Measurements from ENCODE around the gene SLC41A3. TPM values are rescaled to one million over a fixed set of nuclear protein-coding genes. Genes with fewer than 3 reads are reported as not detected.

The SLC41A3 gene
- total and polyA plus RNA-seq, 4 donors: 32.6 to 71.4 (median 66.8) TPM

DNA sequence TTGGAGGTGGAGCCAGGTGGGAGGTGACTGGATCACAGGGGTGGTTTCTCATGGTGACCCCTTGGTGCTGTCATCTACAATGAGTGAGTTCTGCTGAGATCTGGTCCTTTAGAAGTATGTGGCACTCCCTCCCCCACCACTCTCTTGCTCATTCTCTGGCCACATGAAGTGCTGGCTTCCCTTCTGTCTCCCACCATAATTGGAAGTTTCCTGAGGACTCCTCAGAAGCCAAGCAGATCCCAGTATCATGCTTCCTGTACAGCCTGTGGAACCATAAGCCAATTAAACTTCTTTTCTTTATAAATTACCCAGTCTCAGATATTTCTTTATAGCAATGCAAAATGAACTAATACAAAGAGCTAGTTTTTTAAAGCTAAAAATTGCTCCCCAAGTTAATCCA lies 54.7 kb downstream of the SLC41A3 start:
- Histone ChIP-seq H3K27ac (ENCODE audit: low read depth in 1 of 2, low read length in 2 of 2) (no peak overlapping the region), H3K27me3 (ENCODE audit: control insufficient read depth in 1 of 2, insufficient read depth in 2 of 2, low read length in 1 of 2) (no peaks in the 10 kb centered on the region), H3K4me1 (ENCODE audit: control insufficient read depth in 1 of 2, insufficient read depth in 2 of 2, low read length in 2 of 2) (no peaks in the 10 kb centered on the region), H3K36me3 (ENCODE audit: control insufficient read depth in 1 of 2, insufficient read depth in 2 of 2, low read length in 1 of 2) (peaks cover 0 to 8% of the 10 kb centered on the region in 2 donors), H3K4me3 (ENCODE audit: low read length in 2 of 2) (no peak overlapping the region), H3K9me3 (ENCODE audit: control insufficient read depth, low read length) (peaks cover 3% of the 10 kb centered on the region)
- DNase-seq (no peak), ATAC-seq (ENCODE audit: low FRiP score) (no peak)
- intact Hi-C loops (cut with DNase I): no loop called here

DNA sequence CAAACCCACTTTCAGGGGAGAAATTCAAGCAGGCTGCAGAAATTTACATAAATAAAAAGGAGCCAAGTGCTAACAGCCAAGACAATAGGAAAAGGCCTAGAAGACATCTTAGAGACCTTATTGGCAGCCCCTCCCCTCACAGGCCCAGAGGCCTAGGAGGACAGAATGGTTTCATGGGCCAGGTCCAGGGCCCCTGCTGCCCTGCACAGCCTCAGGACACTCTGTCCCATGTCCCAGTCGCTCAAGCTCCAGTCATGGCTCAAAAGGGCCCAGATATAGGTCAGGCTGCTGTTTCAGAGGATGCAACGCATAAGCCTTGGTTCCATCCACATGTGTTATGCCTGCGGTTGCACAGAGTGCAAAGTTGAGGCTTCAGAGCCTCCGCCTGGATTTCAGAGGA lies 55.8 kb downstream of the SLC41A3 start:
- DNase-seq: no peak
- no peak for ATAC-seq (ENCODE audit: low FRiP score)
- Histone ChIP-seq H3K36me3 (ENCODE audit: control insufficient read depth in 1 of 2, insufficient read depth in 2 of 2, low read length in 1 of 2) (peaks cover 0 to 8% of the 10 kb centered on the region in 2 donors), H3K27ac (ENCODE audit: low read depth in 1 of 2, low read length in 2 of 2) (no peak overlapping the region), H3K4me3 (ENCODE audit: low read length in 2 of 2) (no peak overlapping the region), H3K4me1 (ENCODE audit: control insufficient read depth in 1 of 2, insufficient read depth in 2 of 2, low read length in 2 of 2) (no peaks in the 10 kb centered on the region), H3K9me3 (ENCODE audit: control insufficient read depth, low read length) (peaks cover 3% of the 10 kb centered on the region), H3K27me3 (ENCODE audit: control insufficient read depth in 1 of 2, insufficient read depth in 2 of 2, low read length in 1 of 2) (no peaks in the 10 kb centered on the region)
- WGBS, 2 donors: 98 to 100% methylated on average over 4 of the region's 4 CpGs
- intact Hi-C loops (cut with DNase I): no loop called here

DNA sequence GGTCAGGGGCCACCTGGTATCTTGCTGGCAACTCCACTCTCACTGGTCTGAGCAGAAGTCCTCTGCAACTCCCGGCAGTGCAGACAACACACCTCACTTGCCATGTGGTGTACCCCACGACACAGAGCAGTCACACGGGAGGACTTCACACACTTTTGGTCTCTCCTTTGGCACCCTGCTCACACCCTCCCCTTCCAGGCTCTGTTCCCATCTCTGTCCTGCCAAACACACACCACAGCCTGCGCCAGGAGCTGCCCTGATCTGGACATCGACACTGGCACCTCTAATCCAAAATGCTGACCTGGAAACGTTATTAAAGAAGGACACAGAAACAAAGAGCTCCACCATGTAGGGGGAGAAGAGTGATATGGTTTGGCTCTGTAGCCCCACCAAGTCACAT lies 57.2 kb downstream of the SLC41A3 start:
- peaks cover 3% of the 10 kb centered on the region for H3K9me3 ChIP-seq (ENCODE audit: control insufficient read depth, low read length)
- no peak for DNase-seq
- WGBS, 2 donors: 23 to 43% methylated on average over 6 of the region's 6 CpGs
- H3K4me3 ChIP-seq (ENCODE audit: low read length in 2 of 2): no peak overlapping the region
- no peak overlapping the region for H3K27ac ChIP-seq (ENCODE audit: low read depth in 1 of 2, low read length in 2 of 2)
- H3K4me1 ChIP-seq (ENCODE audit: control insufficient read depth in 1 of 2, insufficient read depth in 2 of 2, low read length in 2 of 2): no peaks in the 10 kb centered on the region
- H3K36me3 ChIP-seq (ENCODE audit: control insufficient read depth in 1 of 2, insufficient read depth in 2 of 2, low read length in 1 of 2): peaks cover 0 to 5% of the 10 kb centered on the region in 2 donors
- intact Hi-C loops (cut with DNase I): no loop called here
- H3K27me3 ChIP-seq (ENCODE audit: control insufficient read depth in 1 of 2, insufficient read depth in 2 of 2, low read length in 1 of 2): no peaks in the 10 kb centered on the region
- ATAC-seq (ENCODE audit: low FRiP score): no peak

DNA sequence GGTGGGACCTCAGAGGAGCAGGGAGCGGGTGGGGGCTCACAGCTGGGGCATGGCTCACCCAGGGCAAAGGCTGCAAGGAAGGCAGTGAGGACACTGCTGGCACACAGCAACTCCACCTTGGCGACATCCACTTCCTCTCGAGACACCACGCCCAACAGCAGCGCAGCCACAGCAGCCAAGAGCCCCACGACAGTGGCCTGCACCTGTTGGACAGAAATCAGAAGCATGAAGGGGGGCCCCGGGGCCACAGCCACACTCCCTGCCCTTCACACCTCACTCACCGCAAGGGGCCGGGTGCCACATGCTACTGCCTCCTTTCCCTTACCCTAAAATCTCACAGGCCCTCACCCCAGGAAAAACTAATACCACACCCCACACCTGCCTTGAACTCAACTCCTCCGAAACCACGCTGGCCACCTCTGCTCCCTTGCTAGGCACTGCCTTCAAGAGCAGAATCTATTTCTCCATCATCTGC lies 57.6 kb downstream of the SLC41A3 start:
- DNase-seq (no peak), ATAC-seq (ENCODE audit: low FRiP score) (no peak)
- Histone ChIP-seq H3K4me3 (ENCODE audit: low read length in 2 of 2) (no peak overlapping the region), H3K36me3 (ENCODE audit: control insufficient read depth in 1 of 2, insufficient read depth in 2 of 2, low read length in 1 of 2) (peaks cover 0 to 5% of the 10 kb centered on the region in 2 donors), H3K27ac (ENCODE audit: low read depth in 1 of 2, low read length in 2 of 2) (no peak overlapping the region), H3K9me3 (ENCODE audit: control insufficient read depth, low read length) (peaks cover 3% of the 10 kb centered on the region), H3K4me1 (ENCODE audit: control insufficient read depth in 1 of 2, insufficient read depth in 2 of 2, low read length in 2 of 2) (no peaks in the 10 kb centered on the region), H3K27me3 (ENCODE audit: control insufficient read depth in 1 of 2, insufficient read depth in 2 of 2, low read length in 1 of 2) (no peaks in the 10 kb centered on the region)
- 93 to 94% methylated on average over 11 of the region's 11 CpGs for WGBS, 2 donors
- intact Hi-C loops (cut with DNase I): no loop called here

DNA sequence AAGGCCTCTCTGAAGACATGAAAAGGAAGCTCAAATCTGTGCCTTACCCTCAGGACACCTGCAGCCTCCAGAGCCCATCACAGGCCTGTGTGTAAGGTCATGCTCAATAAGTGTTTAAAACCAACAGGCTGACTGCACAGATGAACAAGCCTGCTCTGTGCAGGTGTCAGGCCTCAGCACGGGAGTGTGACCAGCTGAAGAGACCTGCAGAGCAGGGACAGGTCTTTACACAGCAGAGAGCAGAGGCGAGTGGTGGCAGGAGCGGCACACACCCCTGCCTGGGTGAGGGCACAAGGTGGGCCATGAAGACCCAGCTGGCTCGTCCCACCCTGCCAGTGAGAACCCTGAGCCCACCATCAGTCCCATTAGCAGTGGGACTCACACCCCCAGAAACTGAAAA lies 58.1 kb downstream of the SLC41A3 start:
- Histone ChIP-seq H3K9me3 (ENCODE audit: control insufficient read depth, low read length) (peaks cover 3% of the 10 kb centered on the region), H3K4me3 (ENCODE audit: low read length in 2 of 2) (no peak overlapping the region), H3K27ac (ENCODE audit: low read depth in 1 of 2, low read length in 2 of 2) (no peak overlapping the region), H3K36me3 (ENCODE audit: control insufficient read depth in 1 of 2, insufficient read depth in 2 of 2, low read length in 1 of 2) (peaks cover 0 to 5% of the 10 kb centered on the region in 2 donors), H3K27me3 (ENCODE audit: control insufficient read depth in 1 of 2, insufficient read depth in 2 of 2, low read length in 1 of 2) (no peaks in the 10 kb centered on the region), H3K4me1 (ENCODE audit: control insufficient read depth in 1 of 2, insufficient read depth in 2 of 2, low read length in 2 of 2) (no peaks in the 10 kb centered on the region)
- intact Hi-C loops (cut with DNase I): no loop called here
- DNase-seq: no peak
- whole genome bisulfite sequencing, 2 donors: 92% methylated on average over 4 of the region's 4 CpGs
- no peak for ATAC-seq (ENCODE audit: low FRiP score)

DNA sequence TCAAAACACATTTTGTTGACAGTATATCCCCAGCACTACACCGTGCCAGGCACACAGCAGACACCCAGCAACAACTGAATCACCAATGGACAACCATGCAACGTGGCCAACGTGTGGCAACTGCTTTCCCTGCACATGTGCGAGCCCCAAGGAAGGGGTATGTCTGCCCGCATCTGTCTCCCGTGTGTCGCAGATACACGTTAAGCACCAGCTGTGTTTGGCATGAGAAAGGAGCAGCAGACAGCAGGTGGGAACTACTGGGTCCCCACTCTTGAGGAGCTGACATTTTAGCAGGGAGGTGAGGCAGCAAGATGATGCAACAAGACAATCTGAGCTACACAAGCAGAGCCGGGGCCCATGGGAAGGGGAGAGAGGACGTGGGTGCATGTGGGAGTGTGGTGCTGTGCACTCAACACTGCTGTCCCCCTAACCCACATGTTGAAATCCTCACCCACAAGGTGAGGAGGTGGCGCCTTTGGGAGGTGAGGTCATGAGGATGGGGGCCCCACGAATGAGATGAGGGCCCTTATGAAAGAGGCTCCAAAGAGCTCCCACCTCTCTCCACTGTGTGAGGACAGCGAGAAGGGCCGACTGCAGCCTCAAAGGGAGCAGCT lies 58.7 kb downstream of the SLC41A3 start:
- 86 to 91% methylated on average over 14 of the region's 14 CpGs for WGBS, 2 donors
- intact Hi-C loops (cut with DNase I): no loop called here
- DNase-seq (no peak), ATAC-seq (ENCODE audit: low FRiP score) (peak; percentile 49)
- Histone ChIP-seq H3K36me3 (ENCODE audit: control insufficient read depth in 1 of 2, insufficient read depth in 2 of 2, low read length in 1 of 2) (peaks cover 0 to 5% of the 10 kb centered on the region in 2 donors), H3K9me3 (ENCODE audit: control insufficient read depth, low read length) (peaks cover 3% of the 10 kb centered on the region), H3K27me3 (ENCODE audit: control insufficient read depth in 1 of 2, insufficient read depth in 2 of 2, low read length in 1 of 2) (no peaks in the 10 kb centered on the region), H3K27ac (ENCODE audit: low read depth in 1 of 2, low read length in 2 of 2) (no peak overlapping the region), H3K4me3 (ENCODE audit: low read length in 2 of 2) (no peak overlapping the region), H3K4me1 (ENCODE audit: control insufficient read depth in 1 of 2, insufficient read depth in 2 of 2, low read length in 2 of 2) (no peaks in the 10 kb centered on the region)

DNA sequence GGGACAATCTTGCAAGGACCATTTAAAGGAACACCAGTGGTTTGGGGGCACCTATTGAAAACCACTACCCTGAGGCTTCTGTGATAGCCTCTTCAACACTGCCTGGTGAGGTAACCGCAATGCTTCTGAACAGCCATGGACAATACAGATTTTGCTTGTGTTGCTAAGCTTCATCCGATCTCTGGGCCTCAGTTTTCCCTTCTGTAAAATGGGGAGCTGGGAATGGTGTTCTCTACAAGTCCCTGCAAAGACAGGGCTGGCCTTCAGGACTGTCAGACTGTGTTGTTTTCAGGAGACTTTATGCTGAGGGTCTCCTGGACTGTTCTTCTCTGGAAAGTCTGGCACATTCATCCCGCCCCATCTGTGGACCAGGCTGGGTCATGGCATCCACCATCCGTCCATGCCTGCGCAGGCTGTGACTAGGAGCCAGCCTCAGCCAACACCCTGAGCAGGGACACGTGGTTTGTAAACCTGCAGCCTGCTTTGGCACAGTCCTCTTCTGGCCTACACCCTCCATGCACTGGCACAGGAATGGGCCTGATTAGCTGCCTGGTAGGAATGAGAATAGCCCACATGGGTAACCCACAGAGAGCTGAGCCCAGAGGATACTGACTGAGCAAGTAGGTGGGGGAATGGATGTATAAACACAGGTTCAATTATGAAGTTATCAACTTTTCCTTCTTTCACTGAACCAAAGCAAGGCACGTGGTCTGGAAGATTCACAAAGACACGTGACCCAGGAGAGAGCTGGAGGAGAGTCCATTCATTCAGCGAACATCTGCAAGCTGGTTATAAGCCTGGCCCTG lies 59.7 kb downstream of the SLC41A3 start:
- Histone ChIP-seq H3K27ac (ENCODE audit: low read depth in 1 of 2, low read length in 2 of 2) (no peak overlapping the region), H3K4me1 (ENCODE audit: control insufficient read depth in 1 of 2, insufficient read depth in 2 of 2, low read length in 2 of 2) (no peaks in the 10 kb centered on the region), H3K27me3 (ENCODE audit: control insufficient read depth in 1 of 2, insufficient read depth in 2 of 2, low read length in 1 of 2) (no peaks in the 10 kb centered on the region), H3K9me3 (ENCODE audit: control insufficient read depth, low read length) (peaks cover 3% of the 10 kb centered on the region), H3K4me3 (ENCODE audit: low read length in 2 of 2) (no peak overlapping the region), H3K36me3 (ENCODE audit: control insufficient read depth in 1 of 2, insufficient read depth in 2 of 2, low read length in 1 of 2) (peaks cover 0 to 5% of the 10 kb centered on the region in 2 donors)
- DNase-seq (no peak), ATAC-seq (ENCODE audit: low FRiP score) (no peak)
- intact Hi-C loops (cut with DNase I): no loop called here
- 91% methylated on average over 9 of the region's 9 CpGs for WGBS, 2 donors

DNA sequence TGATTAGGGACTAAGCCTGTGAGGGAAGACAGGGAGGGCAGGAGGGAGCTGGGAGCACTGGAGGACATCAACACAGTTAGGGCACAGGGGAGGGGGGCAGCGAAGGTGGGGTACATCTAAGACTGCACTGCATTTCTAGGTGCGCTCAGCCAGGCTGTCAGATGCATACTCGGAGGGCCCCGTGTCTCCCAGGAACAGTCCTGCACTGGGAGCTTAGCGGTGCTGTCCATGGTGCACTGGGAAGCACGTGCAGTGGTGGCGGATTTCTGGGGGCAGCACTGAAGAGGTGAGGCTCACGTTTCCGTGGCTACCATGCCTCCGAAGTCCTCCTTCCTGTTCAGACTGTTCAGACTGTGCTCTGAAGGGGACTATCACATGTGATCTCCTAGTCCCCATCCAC lies 60.5 kb downstream of the SLC41A3 start:
- DNase-seq (no peak), ATAC-seq (ENCODE audit: low FRiP score) (no peak)
- Histone ChIP-seq H3K4me3 (ENCODE audit: low read length in 2 of 2) (no peak overlapping the region), H3K36me3 (ENCODE audit: control insufficient read depth in 1 of 2, insufficient read depth in 2 of 2, low read length in 1 of 2) (peaks cover 0 to 5% of the 10 kb centered on the region in 2 donors), H3K27ac (ENCODE audit: low read depth in 1 of 2, low read length in 2 of 2) (no peak overlapping the region), H3K4me1 (ENCODE audit: control insufficient read depth in 1 of 2, insufficient read depth in 2 of 2, low read length in 2 of 2) (no peaks in the 10 kb centered on the region), H3K27me3 (ENCODE audit: control insufficient read depth in 1 of 2, insufficient read depth in 2 of 2, low read length in 1 of 2) (no peaks in the 10 kb centered on the region), H3K9me3 (ENCODE audit: control insufficient read depth, low read length) (peaks cover 3% of the 10 kb centered on the region)
- WGBS, 2 donors: 68 to 69% methylated on average over 10 of the region's 10 CpGs
- intact Hi-C loops (cut with DNase I): no loop called here
